Measurements from ENCODE around the gene MACF1.

GRCh38 chr1:39488793-39489566 lies 284.5 kb downstream of the MACF1 start:
- TF ChIP-seq POLR2A (IDR thresholded peaks at IDR 0.05), result no peak
- no peak for TF ChIP-seq CTCF (IDR thresholded peaks at IDR 0.05)
- TF ChIP-seq EP300 (IDR thresholded peaks at IDR 0.05), result no peak
